ENCODE data around the gene VAV2. TPM values are rescaled to one million over a fixed set of nuclear protein-coding genes. Genes with fewer than 3 reads are reported as not detected.

Gene VAV2
- total and polyA plus RNA-seq, 8 donors, result 25.3 to 44.1 (median 35.5) TPM

DNA sequence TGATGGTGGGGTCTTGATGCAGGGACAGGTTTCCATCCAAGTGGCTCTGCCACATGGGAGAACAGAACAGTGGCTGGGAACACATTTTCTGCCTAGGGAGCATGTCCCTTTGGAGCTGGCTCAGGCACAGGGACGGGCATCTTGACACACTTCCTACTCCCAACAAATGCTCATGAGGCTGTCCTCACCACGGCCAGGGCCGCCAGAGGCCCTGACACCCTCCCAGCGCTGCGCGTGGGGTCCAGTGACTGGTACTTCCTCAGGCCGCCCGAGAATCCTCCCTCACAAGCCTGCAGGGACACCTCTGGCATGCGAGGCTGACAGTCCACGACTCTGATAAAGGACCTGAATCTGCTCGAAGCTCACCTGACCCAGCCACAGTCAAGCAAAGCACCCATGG, 193.0 kb downstream of the VAV2 start:
- ATAC-seq (no peak), DNase-seq (no peak)
- TF ChIP-seq, protein P1, sequence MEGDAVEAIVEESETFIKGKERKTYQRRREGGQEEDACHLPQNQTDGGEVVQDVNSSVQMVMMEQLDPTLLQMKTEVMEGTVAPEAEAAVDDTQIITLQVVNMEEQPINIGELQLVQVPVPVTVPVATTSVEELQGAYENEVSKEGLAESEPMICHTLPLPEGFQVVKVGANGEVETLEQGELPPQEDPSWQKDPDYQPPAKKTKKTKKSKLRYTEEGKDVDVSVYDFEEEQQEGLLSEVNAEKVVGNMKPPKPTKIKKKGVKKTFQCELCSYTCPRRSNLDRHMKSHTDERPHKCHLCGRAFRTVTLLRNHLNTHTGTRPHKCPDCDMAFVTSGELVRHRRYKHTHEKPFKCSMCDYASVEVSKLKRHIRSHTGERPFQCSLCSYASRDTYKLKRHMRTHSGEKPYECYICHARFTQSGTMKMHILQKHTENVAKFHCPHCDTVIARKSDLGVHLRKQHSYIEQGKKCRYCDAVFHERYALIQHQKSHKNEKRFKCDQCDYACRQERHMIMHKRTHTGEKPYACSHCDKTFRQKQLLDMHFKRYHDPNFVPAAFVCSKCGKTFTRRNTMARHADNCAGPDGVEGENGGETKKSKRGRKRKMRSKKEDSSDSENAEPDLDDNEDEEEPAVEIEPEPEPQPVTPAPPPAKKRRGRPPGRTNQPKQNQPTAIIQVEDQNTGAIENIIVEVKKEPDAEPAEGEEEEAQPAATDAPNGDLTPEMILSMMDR (IDR thresholded peaks at IDR 0.05), result no peak
- no peak overlapping the region for H3K4me3 ChIP-seq
- H3K9me3 ChIP-seq, result no peaks in the 10 kb centered on the region
- no peaks in the 10 kb centered on the region for H3K27me3 ChIP-seq
- intact Hi-C loops (cut with DNase I), result loop anchor here in 1 of 2 donors (10.0 kb wide), 1 partner anchor 196 kb away; the partner anchor contains the start of gene VAV2
- no peak overlapping the region for H3K27ac ChIP-seq
- peaks cover 0 to 13% of the 10 kb centered on the region in 2 donors for H3K36me3 ChIP-seq
- H3K4me1 ChIP-seq, result peaks cover 0 to 3% of the 10 kb centered on the region in 2 donors

DNA sequence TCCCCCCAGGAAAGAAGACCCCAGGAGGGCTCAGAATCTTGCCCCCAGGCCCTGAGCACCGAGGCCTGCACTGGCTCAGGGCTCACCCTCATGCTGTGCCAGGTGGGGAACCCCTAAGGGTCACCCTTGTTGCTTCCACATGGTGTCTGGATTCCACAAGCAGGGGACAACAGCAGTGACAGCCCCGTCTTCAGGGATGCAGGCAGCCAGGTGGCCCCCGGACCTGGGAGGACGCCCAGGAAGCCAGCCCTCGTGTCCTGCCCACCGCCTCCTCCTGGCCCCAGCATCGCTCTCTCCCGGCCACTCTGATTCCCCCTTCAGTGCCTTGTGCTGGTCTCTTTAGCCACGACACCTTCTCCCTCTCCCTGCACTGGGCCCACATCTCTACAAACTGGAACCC, 194.0 kb downstream of the VAV2 start:
- no peaks in the 10 kb centered on the region for H3K27me3 ChIP-seq
- TF ChIP-seq, protein P1 (IDR thresholded peaks at IDR 0.05), result no peak
- no peak for ATAC-seq

DNA sequence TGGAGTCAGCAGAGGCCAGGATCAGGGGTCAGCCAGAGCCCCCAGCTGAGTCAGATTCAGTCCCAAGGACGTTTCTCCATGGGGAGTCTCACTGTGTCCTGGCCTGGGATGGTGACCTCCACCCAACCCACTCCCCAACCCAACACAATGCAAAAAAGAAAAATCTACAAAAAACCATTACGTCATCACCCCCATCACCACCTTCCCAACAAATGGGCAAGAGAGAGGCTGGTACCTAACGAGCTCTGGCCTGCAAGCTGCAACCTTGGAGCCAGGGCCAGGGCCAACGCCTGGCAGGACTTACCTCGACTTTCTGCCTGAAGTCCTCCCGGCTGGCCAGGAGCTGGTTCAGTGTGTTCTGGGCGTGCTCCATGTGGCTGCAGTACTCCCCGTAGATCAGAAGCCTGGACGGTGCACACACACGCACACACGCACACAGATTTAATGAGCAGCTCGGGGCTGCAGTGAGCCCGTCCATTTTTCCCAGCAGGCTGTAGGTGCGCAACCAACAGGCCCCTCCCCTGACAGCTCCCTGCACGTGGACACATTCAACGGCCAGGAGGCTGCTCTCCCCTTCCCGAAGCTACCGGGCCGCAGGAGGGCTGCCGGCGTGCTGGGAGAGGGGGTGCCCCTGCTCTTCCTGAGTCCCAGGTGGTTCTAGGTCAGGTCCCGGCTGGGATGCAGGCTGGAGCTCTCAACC, 194.6 kb downstream of the VAV2 start:
- H3K4me1 ChIP-seq, result peaks cover 4 to 9% of the 10 kb centered on the region in 2 donors
- no peaks in the 10 kb centered on the region for H3K9me3 ChIP-seq
- H3K27ac ChIP-seq, result no peak overlapping the region
- peaks cover 0 to 13% of the 10 kb centered on the region in 2 donors for H3K36me3 ChIP-seq
- ATAC-seq (no peak), DNase-seq (no peak)
- no peak overlapping the region for H3K4me3 ChIP-seq
- intact Hi-C loops (cut with DNase I), result loop anchor here in 1 of 2 donors (10.0 kb wide), 1 partner anchor 197 kb away; the partner anchor contains the start of gene VAV2
- no peaks in the 10 kb centered on the region for H3K27me3 ChIP-seq
- TF ChIP-seq, protein P1 (IDR thresholded peaks at IDR 0.05), result no peak

More for the DNA sequence above, 194.0 kb downstream of the VAV2 start:
- H3K36me3 ChIP-seq, result peaks cover 0 to 13% of the 10 kb centered on the region in 2 donors
- H3K4me1 ChIP-seq, result peaks cover 2 to 3% of the 10 kb centered on the region in 2 donors
- no peak overlapping the region for H3K27ac ChIP-seq
- H3K9me3 ChIP-seq, result no peaks in the 10 kb centered on the region
- H3K4me3 ChIP-seq, result no peak overlapping the region
- DNase-seq, result no peak
- intact Hi-C loops (cut with DNase I), result loop anchor here in 1 of 2 donors (10.0 kb wide), 1 partner anchor 197 kb away; the partner anchor contains the start of gene VAV2

DNA sequence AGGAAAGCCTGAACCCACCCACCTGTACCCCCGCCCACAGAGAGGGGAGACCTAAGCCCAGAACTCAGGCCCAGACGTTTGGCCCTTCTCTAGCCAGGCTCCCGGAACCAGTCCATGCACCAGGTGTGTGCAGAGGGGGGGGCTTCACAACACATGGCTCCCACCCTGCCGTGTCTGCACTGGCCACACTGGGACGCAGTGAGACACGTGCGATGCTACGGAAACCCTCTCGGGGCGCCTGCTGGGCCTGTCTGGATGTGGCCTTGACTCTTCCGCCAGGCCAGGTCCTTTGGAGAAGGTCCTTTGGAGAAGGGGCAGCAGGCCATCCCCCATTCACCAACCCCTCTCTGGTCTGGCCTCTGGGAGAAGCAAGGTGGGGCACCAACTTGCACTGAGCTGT, 195.6 kb downstream of the VAV2 start:
- DNase-seq, result no peak
- Histone ChIP-seq H3K36me3 (peaks cover 0 to 13% of the 10 kb centered on the region in 2 donors), H3K27ac (no peak overlapping the region), H3K4me1 (peaks cover 4 to 11% of the 10 kb centered on the region in 2 donors), H3K27me3 (no peaks in the 10 kb centered on the region), H3K9me3 (no peaks in the 10 kb centered on the region), H3K4me3 (no peak overlapping the region)
- no peak for ATAC-seq
- TF ChIP-seq, protein P1 (IDR thresholded peaks at IDR 0.05), result no peak
- intact Hi-C loops (cut with DNase I), result loop anchor here in 1 of 2 donors (10.0 kb wide), 1 partner anchor 198 kb away; the partner anchor contains the start of gene VAV2

DNA sequence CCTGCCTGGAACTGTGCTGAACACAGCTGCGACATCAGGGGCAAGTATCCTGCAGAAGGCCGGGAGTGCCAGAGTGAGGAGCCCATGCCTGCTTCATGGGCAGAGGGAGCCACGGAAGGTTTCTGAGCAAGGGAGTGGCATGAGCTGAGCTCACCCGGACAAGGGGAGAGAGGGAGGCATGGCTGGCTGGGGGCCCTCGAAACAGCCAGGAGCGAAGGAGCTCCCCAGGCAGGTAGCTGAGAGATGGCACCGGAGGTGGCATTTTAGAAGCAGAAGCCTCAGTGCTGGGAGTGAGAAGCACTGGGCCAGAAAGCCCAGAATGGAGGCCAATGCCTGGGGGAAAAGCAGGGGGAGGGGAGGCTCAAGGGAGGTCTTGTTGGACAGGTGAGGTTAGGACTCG, 197.1 kb downstream of the VAV2 start:
- Histone ChIP-seq H3K4me3 (no peak overlapping the region), H3K9me3 (no peaks in the 10 kb centered on the region), H3K36me3 (peaks cover 0 to 16% of the 10 kb centered on the region in 2 donors), H3K27me3 (no peaks in the 10 kb centered on the region), H3K27ac (no peak overlapping the region), H3K4me1 (peaks cover 4 to 11% of the 10 kb centered on the region in 2 donors)
- intact Hi-C loops (cut with DNase I), result loop anchor here in 1 of 2 donors (10.0 kb wide), 1 partner anchor 200 kb away; the partner anchor contains the start of gene VAV2
- ATAC-seq (no peak), DNase-seq (no peak)
- TF ChIP-seq, protein P1 (IDR thresholded peaks at IDR 0.05), result no peak

All from left lung (tissue), 10 donors.